Caco-2 (cell line): ENCODE data around the gene PAX5. TPM values are rescaled to one million over a fixed set of nuclear protein-coding genes. Genes with fewer than 3 reads are reported as not detected.

Experiments used
- BruUV-seq: library from RNA; stranded (reverse); fragments of 400-500 nt; replicated peaks from 2 replicates; lab custom pipeline; 2021; lab: Mats Ljungman, UMichigan
- CTCF ChIA-PET: fragments of 300-600 bp; sonication (Branson Sonifier 250); formaldehyde crosslinking; loops from one replicate; lab custom pipeline; 2022; ENCODE audit warnings: antibody characterized with exemption; lab: Charles Lee
- POLR2A ChIA-PET: fragments of 300-600 bp; sonication (Branson Sonifier 250); formaldehyde crosslinking; loops from one replicate; lab custom pipeline; 2022; ENCODE audit warnings: antibody characterized with exemption; lab: Charles Lee
- DNase-seq, 2 experiments: peaks; one replicate each; pipeline versions ENCODE4 v3.0.0 to v3.0.0-alpha.2; 2020 to 2022
- H3K27me3 ChIP-seq: replicated peaks from 2 replicates; pipeline ENCODE4 v1.6.0; 2011; ENCODE audit warnings: low read length; ENCODE audit not compliant: control insufficient read depth, insufficient read depth
- H3K36me3 ChIP-seq: 2 replicates; pipeline ENCODE4 v1.5.1; 2011; ENCODE audit warnings: low read length; ENCODE audit not compliant: control insufficient read depth, insufficient read depth
- H3K4me1 ChIP-seq: fragments of 250-450 bp; sonication (Bioruptor Pico); 2 replicates; pipeline ENCODE4 v1.5.1; 2020; ENCODE audit warnings: mild to moderate bottlenecking
- H3K4me3 ChIP-seq: 2 replicates; pipeline ENCODE4 v1.5.1; 2011; ENCODE audit warnings: low read depth, mild to moderate bottlenecking, control low read depth, low read length
- H3K9me3 ChIP-seq: fragments of 250-450 bp; sonication (Bioruptor Pico); 2 replicates; pipeline ENCODE4 v1.5.1; 2020; ENCODE audit warnings: mild to moderate bottlenecking, moderate library complexity
- H3K27ac Mint-ChIP-seq: one replicate; pipeline ENCODE4 v1.8.0; 2022; ENCODE audit warnings: mixed read lengths; ENCODE audit not compliant: unreplicated experiment
- H3K27me3 Mint-ChIP-seq: one replicate; pipeline ENCODE4 v1.8.0; 2022; ENCODE audit warnings: mixed read lengths; ENCODE audit not compliant: insufficient read depth, unreplicated experiment
- H3K36me3 Mint-ChIP-seq: one replicate; pipeline ENCODE4 v1.8.0; 2022; ENCODE audit warnings: mild to moderate bottlenecking, mixed read lengths; ENCODE audit not compliant: insufficient read depth, unreplicated experiment
- H3K4me1 Mint-ChIP-seq: one replicate; pipeline ENCODE4 v1.8.0; 2022; ENCODE audit warnings: low read depth, mixed read lengths; ENCODE audit not compliant: unreplicated experiment
- H3K4me3 Mint-ChIP-seq: one replicate; pipeline ENCODE4 v1.8.0; 2022; ENCODE audit warnings: mild to moderate bottlenecking, moderate library complexity, mixed read lengths; ENCODE audit not compliant: unreplicated experiment
- H3K9me3 Mint-ChIP-seq: one replicate; pipeline ENCODE4 v1.8.0; 2022; ENCODE audit warnings: mixed read lengths; ENCODE audit not compliant: unreplicated experiment
- CTCF ChIP-seq, 2 experiments: fragments of 200-600 bp in 1 of 2; IDR thresholded peaks; 1 replicate in 1 of 2; 2 replicates in 1 of 2; pipeline versions ENCODE4 v1.5.1 to v1.8.0; 2011 to 2022; ENCODE audit warnings: antibody characterized with exemption in 1 of 2, control low read depth in 1 of 2, inconsistent platforms in 1 of 2, low read depth in 1 of 2, low read length in 1 of 2, mild to moderate bottlenecking in 1 of 2, moderate library complexity in 1 of 2; ENCODE audit not compliant: insufficient read depth in 1 of 2, severe bottlenecking in 1 of 2, unreplicated experiment in 1 of 2
- intact Hi-C: fragments of 100-400 bp; cut with micrococcal nuclease; formaldehyde crosslinking; loops from one replicate; pipeline ENCODE4 v1.10.0; 2022; ENCODE audit not compliant: unreplicated experiment
- total RNA-seq: library from RNA; stranded (reverse); gene quantifications from 2 replicates; pipeline ENCODE4 v1.2.3, GENCODE V29; 2022

Gene PAX5
- total RNA-seq, 1 experiment from 2014 or later = not detected

- Histone ChIP-seq H3K4me1 (no peaks in the 10 kb centered on the region), H3K4me3 (no peak overlapping the region), H3K36me3 (no peaks in the 10 kb centered on the region), H3K27me3 (peaks cover 3% of the 10 kb centered on the region; the same call in 1 of the 2 replicates), H3K9me3 (0 out of 2 replicates have a peak, but pooled peaks cover 8% of the 10 kb centered on the region)
- no peak for DNase-seq
- BruUV-seq = no TSS peak
- Mint-ChIP-seq H3K27ac (no peak overlapping the region), H3K9me3 (peaks cover 6% of the 10 kb centered on the region), H3K4me3 (no peak overlapping the region), H3K27me3 (peaks cover 31% of the 10 kb centered on the region), H3K4me1 (no peaks in the 10 kb centered on the region), H3K36me3 (no peaks in the 10 kb centered on the region)
- intact Hi-C loops = no loop called here
- POLR2A ChIA-PET = no interaction called here
- no peak for TF ChIP-seq CTCF (IDR thresholded peaks at IDR 0.05; ENCODE audit: insufficient read depth in 1 of 2, low read depth in 1 of 2, low read length in 1 of 2, severe bottlenecking in 1 of 2, unreplicated experiment in 1 of 2)
- CTCF ChIA-PET = interaction anchor here (2.3 kb wide), 1 partner anchor 115 kb away, joined by 7 read pairs; no protein-coding TSS in a partner anchor
Measured at GRCh38 chr9:36987891-36988290, 46.2 kb downstream of the PAX5 start.

GRCh38 chr9:36987409-36987808, 46.7 kb downstream of the PAX5 start:
- peaks cover 31% of the 10 kb centered on the region for H3K27me3 Mint-ChIP-seq
- H3K4me1 Mint-ChIP-seq = no peaks in the 10 kb centered on the region
- POLR2A ChIA-PET = no interaction called here
- peaks cover 3% of the 10 kb centered on the region; the same call in 1 of the 2 replicates for H3K27me3 ChIP-seq
- DNase-seq = no peak
- H3K4me3 ChIP-seq = no peak overlapping the region
- intact Hi-C loops = no loop called here
- no peak overlapping the region for H3K4me3 Mint-ChIP-seq
- H3K9me3 ChIP-seq = 0 out of 2 replicates have a peak, but pooled peaks cover 8% of the 10 kb centered on the region
- no peaks in the 10 kb centered on the region for H3K4me1 ChIP-seq
- H3K9me3 Mint-ChIP-seq = peaks cover 6% of the 10 kb centered on the region
- H3K36me3 Mint-ChIP-seq = no peaks in the 10 kb centered on the region
- no TSS peak for BruUV-seq
- CTCF ChIA-PET = no interaction called here
- no peak for TF ChIP-seq CTCF (IDR thresholded peaks at IDR 0.05; ENCODE audit: insufficient read depth in 1 of 2, low read depth in 1 of 2, low read length in 1 of 2, severe bottlenecking in 1 of 2, unreplicated experiment in 1 of 2)
- no peaks in the 10 kb centered on the region for H3K36me3 ChIP-seq
- H3K27ac Mint-ChIP-seq = no peak overlapping the region

GRCh38 chr9:36986468-36987408, 47.3 kb downstream of the PAX5 start:
- no peaks in the 10 kb centered on the region for H3K4me1 ChIP-seq
- DNase-seq = no peak
- H3K27me3 ChIP-seq = peaks cover 3% of the 10 kb centered on the region; the same call in 1 of the 2 replicates
- Mint-ChIP-seq H3K4me3 (no peak overlapping the region), H3K27me3 (peaks cover 31% of the 10 kb centered on the region), H3K9me3 (peaks cover 6% of the 10 kb centered on the region), H3K4me1 (no peaks in the 10 kb centered on the region), H3K36me3 (no peaks in the 10 kb centered on the region), H3K27ac (no peak overlapping the region)
- 0 out of 2 replicates have a peak, but pooled peaks cover 7% of the 10 kb centered on the region for H3K9me3 ChIP-seq
- peak overlapping the region; percentile 6; the same call in 1 of the 2 replicates for H3K4me3 ChIP-seq
- intact Hi-C loops = no loop called here
- H3K36me3 ChIP-seq = no peaks in the 10 kb centered on the region
- ChIA-PET CTCF (no interaction called here), POLR2A (no interaction called here)
- no TSS peak for BruUV-seq
- no peak for TF ChIP-seq CTCF (IDR thresholded peaks at IDR 0.05; ENCODE audit: insufficient read depth in 1 of 2, low read depth in 1 of 2, low read length in 1 of 2, severe bottlenecking in 1 of 2, unreplicated experiment in 1 of 2)
